ENCODE measurements around the gene DNPH1. TPM values are rescaled to one million over a fixed set of nuclear protein-coding genes. Genes with fewer than 3 reads are reported as not detected.

DNPH1 gene
- total and polyA plus RNA-seq, 10 of the 15 experiments (the other 5 are each of a cell fraction or from before 2014, with no cell fraction given), result 7.0 to 136 (median 67.7) TPM

GRCh38 chr6:43271944-43272343, 42.7 kb upstream of the DNPH1 start:
- Histone ChIP-seq H3K9ac (ENCODE audit: control insufficient read depth, insufficient read depth, low read length) (no peak overlapping the region), H3K4me2 (ENCODE audit: control insufficient read depth, insufficient read depth) (no peak overlapping the region), H3K79me2 (ENCODE audit: control insufficient read depth, insufficient read depth, low read length) (no peaks in the 10 kb centered on the region), H3K27ac (ENCODE audit: control insufficient read depth, insufficient read depth) (no peak overlapping the region), H3K27me3 (replicated peaks in 1 of 2; ENCODE audit: control insufficient read depth in 2 of 2, insufficient read depth in 2 of 2, low read length in 1 of 2) (no peaks in the 10 kb centered on the region; a peak in 1 of 4 replicates), H4K20me1 (ENCODE audit: control insufficient read depth, insufficient read depth) (no peaks in the 10 kb centered on the region), H3K9me3 (replicated peaks; ENCODE audit: control insufficient read depth, insufficient read depth, low read length) (no peaks in the 10 kb centered on the region), H3K4me3 (no peak overlapping the region), H3K36me3 (ENCODE audit: control insufficient read depth in 2 of 2, insufficient read depth in 2 of 2, low read length in 1 of 2) (no peaks in the 10 kb centered on the region), H2AFZ (ENCODE audit: control insufficient read depth, low read depth, low read length) (no peak overlapping the region), H3K4me1 (ENCODE audit: control insufficient read depth, insufficient read depth, low read length) (peaks cover 28% of the 10 kb centered on the region)
- in situ Hi-C loops (cut with MboI) (no loop called here), intact Hi-C loops (cut with micrococcal nuclease; ENCODE audit: unreplicated experiment) (no loop called here)
- RAD21 ChIA-PET (ENCODE audit: unreplicated experiment), result interaction anchor here (1.2 kb wide), 1 partner anchor 51 kb away, joined by 7 read pairs; no protein-coding TSS in a partner anchor
- no TSS peak for BruUV-seq (replicated peaks)
- CTCF ChIA-PET, result interaction anchor here (0.8 to 1.8 kb wide), 6 partner anchors 37 to 126 kb away, joined by 3 to 7 read pairs (median 4); partner anchors contain the start of gene CRIP3
- POLR2A ChIA-PET, result interaction anchor here (1.0 to 1.5 kb wide), 4 partner anchors 47 to 235 kb away, joined by 3 to 5 read pairs (median 4); partner anchors contain the start of gene ZNF318
- DNase-seq (ENCODE audit: low read depth, low spot score), result no peak
- TF ChIP-seq HDAC6 (IDR thresholded peaks at IDR 0.05; ENCODE audit: unreplicated experiment) (no peak), RAD21 (IDR thresholded peaks at IDR 0.05; ENCODE audit: insufficient read depth, low read depth, low read length) (0 out of 2 replicates have a peak, but pooled peaks have one; percentile 3)
- no peak for FAIRE-seq
- SMC1A ChIA-PET (ENCODE audit: uncharacterized antibody, unreplicated experiment), result interaction anchor here (1.1 to 3.2 kb wide), 8 partner anchors 8 to 126 kb away, joined by 3 to 11 read pairs (median 5); no protein-coding TSS in a partner anchor
- ATAC-seq, result no peak

DNA sequence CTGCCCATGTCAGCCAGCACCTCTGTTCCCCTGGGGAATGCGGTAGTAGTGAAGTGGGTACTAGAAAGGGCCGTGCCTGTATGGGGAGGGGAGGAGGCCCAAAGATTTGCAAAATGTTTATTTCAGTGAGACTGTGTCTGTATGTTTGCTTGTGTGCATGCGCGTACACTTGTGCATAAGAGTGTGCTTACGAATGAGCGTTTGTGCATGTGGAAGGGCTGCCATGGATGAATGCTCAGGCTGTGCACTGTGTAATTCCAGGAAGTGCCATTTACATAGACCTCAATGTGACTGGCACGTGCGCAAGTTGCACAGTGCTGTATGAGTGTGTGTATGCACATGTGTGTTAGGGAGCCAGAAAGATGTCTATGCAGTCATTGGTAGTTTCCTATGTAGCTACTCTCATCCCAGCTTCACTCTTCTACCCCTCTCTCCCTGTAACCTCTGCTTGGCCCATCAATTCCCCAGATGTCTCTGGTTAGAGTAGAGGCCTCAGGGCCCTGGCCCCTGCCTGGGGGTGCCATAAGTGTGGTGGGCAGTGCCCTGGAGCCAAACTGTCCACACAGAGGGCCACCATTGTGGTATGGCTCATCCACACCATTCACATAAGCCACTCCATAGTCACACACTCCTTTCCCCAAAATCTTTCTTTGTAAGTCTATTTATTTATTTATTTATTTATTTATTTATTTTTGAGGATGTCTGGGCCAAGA, 42.0 kb upstream of the DNPH1 start:
- no peak overlapping the region for H3K27ac ChIP-seq (ENCODE audit: control insufficient read depth, insufficient read depth)
- DNase-seq (ENCODE audit: low read depth, low spot score) (peak; percentile 47), ATAC-seq (peak; percentile 51), FAIRE-seq (peak; percentile 89)
- peak overlapping the region; percentile 43 for H2AFZ ChIP-seq (ENCODE audit: control insufficient read depth, low read depth, low read length)
- ChIA-PET CTCF (interaction anchor here (0.7 to 1.8 kb wide), 4 partner anchors 25 to 96 kb away, joined by 3 to 7 read pairs (median 4); partner anchors contain the start of gene CRIP3), RAD21 (ENCODE audit: unreplicated experiment) (interaction anchor here (2.1 kb wide), 1 partner anchor 235 kb away, joined by 9 read pairs; no protein-coding TSS in a partner anchor), POLR2A (interaction anchor here (1.3 to 1.5 kb wide), 2 partner anchors 47 to 98 kb away, joined by 3 to 5 read pairs; partner anchors contain the start of gene ZNF318), SMC1A (ENCODE audit: uncharacterized antibody, unreplicated experiment) (interaction anchor here (1.4 to 3.2 kb wide), 4 partner anchors 37 to 84 kb away, joined by 3 to 11 read pairs (median 6); partner anchors contain the start of gene CRIP3)
- no TSS peak for BruUV-seq (replicated peaks)
- no peak overlapping the region for H3K4me3 ChIP-seq
- 8% methylated on average over 8 of the region's 8 CpGs for WGBS (ENCODE audit: insufficient coverage, insufficient replicate concordance, low lambda C conversion rate, missing lambda C conversion rate)
- H3K9me3 ChIP-seq (replicated peaks; ENCODE audit: control insufficient read depth, insufficient read depth, low read length), result no peaks in the 10 kb centered on the region
- H3K27me3 ChIP-seq (replicated peaks in 1 of 2; ENCODE audit: control insufficient read depth in 2 of 2, insufficient read depth in 2 of 2, low read length in 1 of 2), result no peaks in the 10 kb centered on the region; a peak in 1 of 4 replicates
- H3K4me2 ChIP-seq (ENCODE audit: control insufficient read depth, insufficient read depth), result peak overlapping the region; percentile 35
- in situ Hi-C loops (cut with MboI) (no loop called here), intact Hi-C loops (cut with micrococcal nuclease; ENCODE audit: unreplicated experiment) (no loop called here)
- peaks cover 24% of the 10 kb centered on the region for H3K4me1 ChIP-seq (ENCODE audit: control insufficient read depth, insufficient read depth, low read length)
- no peak overlapping the region for H3K9ac ChIP-seq (ENCODE audit: control insufficient read depth, insufficient read depth, low read length)
- H4K20me1 ChIP-seq (ENCODE audit: control insufficient read depth, insufficient read depth), result no peaks in the 10 kb centered on the region
- H3K36me3 ChIP-seq (ENCODE audit: control insufficient read depth in 2 of 2, insufficient read depth in 2 of 2, low read length in 1 of 2), result no peaks in the 10 kb centered on the region
- H3K79me2 ChIP-seq (ENCODE audit: control insufficient read depth, insufficient read depth, low read length), result no peaks in the 10 kb centered on the region
- no peak for TF ChIP-seq RBBP5 (conservative IDR thresholded peaks at IDR 0.05)
- TF ChIP-seq TBL1XR1 (IDR thresholded peaks at IDR 0.05; ENCODE audit: low read depth, low read length), result no peak
- TF ChIP-seq PAX5 (IDR thresholded peaks at IDR 0.05; ENCODE audit: borderline replicate concordance, low read depth, low read length), result peak; percentile 55; the same call in 1 of the 2 replicates
- TF ChIP-seq CHD2 (IDR thresholded peaks at IDR 0.05; ENCODE audit: borderline replicate concordance, low read depth, low read length), result no peak
- no peak for TF ChIP-seq SMAD1 (IDR thresholded peaks at IDR 0.05; ENCODE audit: low read depth, partially characterized antibody)
- TF ChIP-seq POU2F2 (IDR thresholded peaks at IDR 0.05; ENCODE audit: borderline replicate concordance, low read depth, low read length), result peak; percentile 62; the same call in 1 of the 3 replicates
- TF ChIP-seq TAF1 (IDR thresholded peaks at IDR 0.05; ENCODE audit: borderline replicate concordance, low read depth, low read length), result no peak
- TF ChIP-seq CHD4 (IDR thresholded peaks at IDR 0.05), result no peak
- no peak for TF ChIP-seq ZNF592 (IDR thresholded peaks at IDR 0.05)
